SK-N-SH (cell line): Measurements from ENCODE around the gene ATP11C. TPM values are rescaled to one million over a fixed set of nuclear protein-coding genes. Genes with fewer than 3 reads are reported as not detected.

ENCODE experiments used
- CTCF ChIA-PET: fragments of 300-600, 350-600 bp; formaldehyde crosslinking; extraction: SDS; loops from one replicate; lab custom pipeline; 2021; lab: Yijun Ruan, JAX
- POLR2A ChIA-PET: fragments of 350-600 bp; sonication (Branson Sonifier 250); formaldehyde crosslinking; extraction: SDS; loops from one replicate; lab custom pipeline; 2020; ENCODE audit warnings: antibody characterized with exemption, inconsistent platforms; lab: Yijun Ruan, JAX
- DNase-seq: peaks from one replicate; pipeline ENCODE4 v3.0.0; 2012
- H2AFZ ChIP-seq: fragments of 200-600 bp; sonication (generic); 2 replicates; pipeline ENCODE4 v1.8.1; 2016; ENCODE audit warnings: antibody characterized with exemption, mild to moderate bottlenecking, low read depth
- H3F3A ChIP-seq: fragments of 200-600 bp; sonication (generic); replicated peaks from 2 replicates; pipeline ENCODE3; 2016; ENCODE audit warnings: antibody characterized with exemption, mild to moderate bottlenecking; ENCODE audit not compliant: insufficient read depth
- H3K27ac ChIP-seq, 2 experiments: fragments of 200-500 bp in 1 of 2; fragments of 200-600 bp in 1 of 2; sonication (Bioruptor generic) in 1 of 2; sonication (generic), shearing (Covaris generic) in 1 of 2; 2 replicates each; pipeline versions ENCODE4 v1.5.1 to v1.6.1; 2014 to 2016; ENCODE audit warnings: low read depth in 2 of 2, inconsistent platforms in 1 of 2, low read length in 1 of 2, mild to moderate bottlenecking in 1 of 2, mixed read lengths in 1 of 2
- H3K27me3 ChIP-seq: fragments of 200-600 bp; sonication (generic), shearing (Covaris generic); 2 replicates; pipeline ENCODE4 v1.6.1; 2016; ENCODE audit warnings: mixed run types; ENCODE audit not compliant: insufficient read depth
- H3K36me3 ChIP-seq, 2 experiments: fragments of 200-500 bp in 1 of 2; fragments of 200-600 bp in 1 of 2; sonication (Bioruptor generic) in 1 of 2; sonication (generic) in 1 of 2; replicated peaks in 1 of 2; 2 replicates each; pipeline versions ENCODE3 to v1.5.1; 2014 to 2016; ENCODE audit warnings: low read length in 1 of 2, mild to moderate bottlenecking in 1 of 2; ENCODE audit not compliant: insufficient read depth in 2 of 2, control insufficient read depth in 1 of 2
- H3K4me1 ChIP-seq, 2 experiments: fragments of 200-500 bp in 1 of 2; fragments of 200-600 bp in 1 of 2; sonication (Bioruptor generic) in 1 of 2; sonication (generic), shearing (Covaris generic) in 1 of 2; 2 replicates each; pipeline versions ENCODE4 v1.5.1 to v1.6.1; 2014 to 2016; ENCODE audit warnings: low read depth in 1 of 2, low read length in 1 of 2, mixed run types in 1 of 2; ENCODE audit not compliant: insufficient read depth in 2 of 2, control insufficient read depth in 1 of 2
- H3K4me2 ChIP-seq: fragments of 200-600 bp; sonication (generic), shearing (Covaris generic); 2 replicates; pipeline ENCODE4 v1.6.1; 2017; ENCODE audit warnings: mixed run types
- H3K4me3 ChIP-seq, 2 experiments: fragments of 200-500 bp in 1 of 2; fragments of 200-600 bp in 1 of 2; sonication (Bioruptor generic) in 1 of 2; sonication (generic), shearing (Covaris generic) in 1 of 2; 2 replicates each; pipeline versions ENCODE4 v1.5.1 to v1.8.1; 2014 to 2016; ENCODE audit warnings: low read depth in 2 of 2, inconsistent platforms in 1 of 2, low read length in 1 of 2, mild to moderate bottlenecking in 1 of 2, mixed read lengths in 1 of 2, moderate library complexity in 1 of 2
- H3K79me2 ChIP-seq: fragments of 200-600 bp; sonication (generic); 2 replicates; pipeline ENCODE4 v1.8.1; 2017; ENCODE audit warnings: mild to moderate bottlenecking; ENCODE audit not compliant: insufficient read depth
- H3K9ac ChIP-seq: fragments of 200-600 bp; sonication (generic); 2 replicates; pipeline ENCODE4 v1.6.1; 2017; ENCODE audit warnings: mixed run types
- H3K9me2 ChIP-seq: fragments of 200-600 bp; sonication (generic); 2 replicates; pipeline ENCODE4 v1.6.1; 2017; ENCODE audit warnings: mixed run types
- H3K9me3 ChIP-seq: fragments of 200-600 bp; sonication (generic); 2 replicates; pipeline ENCODE4 v1.6.1; 2017; ENCODE audit warnings: mixed run types, mild to moderate bottlenecking, moderate library complexity
- H4K20me1 ChIP-seq: fragments of 200-600 bp; sonication (generic); 2 replicates; pipeline ENCODE4 v1.6.1; 2017; ENCODE audit warnings: mild to moderate bottlenecking, mixed run types; ENCODE audit not compliant: insufficient read depth
- EZH2phosphoT487 ChIP-seq: fragments of 200-600 bp; sonication (generic); IDR thresholded peaks from 2 replicates; pipeline ENCODE4 v1.6.1; 2017; ENCODE audit warnings: low read depth, mixed run types, mild to moderate bottlenecking, antibody characterized with exemption, moderate library complexity, borderline replicate concordance
- FOSL2 ChIP-seq: IDR thresholded peaks from 2 replicates; pipeline ENCODE4 v1.4.0; 2012; ENCODE audit warnings: low read depth, mild to moderate bottlenecking, moderate library complexity, borderline replicate concordance
- FOXJ3 ChIP-seq: sonication (generic); formaldehyde crosslinking; IDR thresholded peaks from 2 replicates; pipeline ENCODE4 v1.5.1; 2020; ENCODE audit warnings: mild to moderate bottlenecking, missing genetic modification reagents
- JUND ChIP-seq: IDR thresholded peaks from 2 replicates; pipeline ENCODE4 v1.4.0; 2012
- MEF2A ChIP-seq: IDR thresholded peaks from 2 replicates; pipeline ENCODE4 v1.4.0; 2012; ENCODE audit warnings: low read depth, borderline replicate concordance
- MXI1 ChIP-seq: IDR thresholded peaks from 2 replicates; pipeline ENCODE4 v1.6.1; 2012; ENCODE audit warnings: mild to moderate bottlenecking, low read depth, low read length, improper control_type of control experiment
- POLR2AphosphoS5 ChIP-seq: IDR thresholded peaks from 2 replicates; pipeline ENCODE4 v1.6.1; 2012; ENCODE audit warnings: low read depth, low read length
- REST ChIP-seq: IDR thresholded peaks from 2 replicates; pipeline ENCODE4 v1.6.1; 2012; ENCODE audit warnings: mild to moderate bottlenecking, low read depth, low read length, moderate library complexity
- RFX5 ChIP-seq: IDR thresholded peaks from 2 replicates; pipeline ENCODE4 v1.6.1; 2012; ENCODE audit warnings: mild to moderate bottlenecking, improper control_type of control experiment, low read length
- TCF12 ChIP-seq: IDR thresholded peaks from 2 replicates; pipeline ENCODE4 v1.4.0; 2012
- USF2 ChIP-seq: fragments of 150-350 bp; IDR thresholded peaks from 2 replicates; pipeline ENCODE4 v1.6.1; 2017; ENCODE audit warnings: antibody characterized with exemption, low read length, low read depth, borderline replicate concordance
- WGBS: methylation state at CpG from one replicate; pipeline ENCODE4 v1.1.6; 2017; ENCODE audit warnings: low lambda C conversion rate; 5-methylcytosine and 5-hydroxymethylcytosine counted together
- polyA plus RNA-seq, 3 experiments: library from polyadenylated mRNA; depleted of rRNA; stranded (reverse); fragments of >200 nt; gene quantifications; 2 replicates each; pipeline ENCODE4 v1.2.3, GENCODE V29; 2012

The ATP11C gene
- polyA plus RNA-seq, 1 of the 3 experiments (the other 2 are of a cell fraction) = 18.5 TPM

GRCh38 chrX:139892512-139892911, 40.3 kb downstream of the ATP11C start (continued):
- TF ChIP-seq USF2 (no peak), EZH2phosphoT487 (no peak)

GRCh38 chrX:139890991-139891700, 41.7 kb downstream of the ATP11C start:
- CTCF ChIA-PET = interaction anchor here (0.7 kb wide), 1 partner anchor 198 kb away, joined by 3 read pairs; no protein-coding TSS in a partner anchor
- H3K27ac ChIP-seq = peak overlapping the region in 1 of 2 experiments; percentile 79; a peak in 2 of 4 replicates
- H3K4me1 ChIP-seq = peaks cover 0 to 14% of the 10 kb centered on the region in 2 experiments; a peak in 1 of 4 replicates
- no peak for DNase-seq
- TF ChIP-seq JUND = peak; percentile 45
- peak; percentile 18; the same call in 1 of the 2 replicates for TF ChIP-seq TCF12
- no peak for TF ChIP-seq MXI1
- TF ChIP-seq FOSL2 = peak; percentile 54; the same call in 1 of the 2 replicates
- no peak for TF ChIP-seq POLR2AphosphoS5
- no peak for TF ChIP-seq RFX5
- TF ChIP-seq, all 33 proteins: peak for 3
- H4K20me1 ChIP-seq = no peaks in the 10 kb centered on the region
- peak overlapping the region; percentile 50 for H3K4me2 ChIP-seq
- POLR2A ChIA-PET = no interaction called here
- 11% methylated on average over 3 of the region's 3 CpGs for WGBS
- H2AFZ ChIP-seq = no peak overlapping the region
- H3K9me3 ChIP-seq = no peaks in the 10 kb centered on the region
- no peaks in the 10 kb centered on the region for H3K27me3 ChIP-seq
- H3K36me3 ChIP-seq = no peaks in the 10 kb centered on the region
- peaks cover 21% of the 10 kb centered on the region for H3F3A ChIP-seq
- no peaks in the 10 kb centered on the region for H3K9me2 ChIP-seq
- peaks cover 93% of the 10 kb centered on the region for H3K79me2 ChIP-seq
- no peak overlapping the region for H3K4me3 ChIP-seq
- no peak overlapping the region for H3K9ac ChIP-seq

- CTCF ChIA-PET = no interaction called here
- no peak for DNase-seq
These were observed 43.1 kb downstream of the ATP11C start for GRCh38 chrX:139889760-139890159.

More at GRCh38 chrX:139889760-139890159, 43.1 kb downstream of the ATP11C start:
- H3K27me3 ChIP-seq = no peaks in the 10 kb centered on the region
- H3K4me1 ChIP-seq = peaks cover 0 to 14% of the 10 kb centered on the region in 2 experiments; a peak in 1 of 4 replicates
- no peaks in the 10 kb centered on the region for H3K36me3 ChIP-seq
- no peaks in the 10 kb centered on the region for H3K9me2 ChIP-seq
- peaks cover 93% of the 10 kb centered on the region for H3K79me2 ChIP-seq
- POLR2A ChIA-PET = no interaction called here
- WGBS = 8% methylated on average over 1 of the region's 1 CpG
- H3K4me3 ChIP-seq = no peak overlapping the region
- no peaks in the 10 kb centered on the region for H3K9me3 ChIP-seq
- no peak overlapping the region for H3K9ac ChIP-seq
- peaks cover 21% of the 10 kb centered on the region for H3F3A ChIP-seq
- H3K4me2 ChIP-seq = 0 out of 2 replicates have a peak overlapping the region, but pooled peaks have one; percentile 45
- TF ChIP-seq RFX5 (no peak), MEF2A (no peak), JUND (peak; percentile 46; the same call in 1 of the 2 replicates), FOSL2 (peak; percentile 54; the same call in 1 of the 2 replicates), FOXJ3 (no peak), REST (no peak)
- H2AFZ ChIP-seq = no peak overlapping the region
- no peaks in the 10 kb centered on the region for H4K20me1 ChIP-seq
- peak overlapping the region in 1 of 2 experiments; percentile 79; a peak in 2 of 4 replicates for H3K27ac ChIP-seq
